HCT116 (cell line): ENCODE data around the gene CRISPLD2. TPM values are rescaled to one million over a fixed set of nuclear protein-coding genes. Genes with fewer than 3 reads are reported as not detected.
A peak's percentile ranks its signal among the peaks of the same experiment; 100 is the strongest.

ENCODE experiments used
- ATAC-seq: fragments of 200-7000 bp; cut with Tn5 transposase; 2 replicates; pipeline ENCODE4 v1.9.1; 2020; ENCODE audit warnings: mild to moderate bottlenecking, moderate library complexity
- BruUV-seq: library from RNA; stranded (reverse); fragments of 400-500 nt; replicated peaks from 2 replicates; lab custom pipeline; 2021; lab: Mats Ljungman, UMichigan
- CTCF ChIA-PET: fragments of 300-600 bp; sonication (Branson Sonifier 250); formaldehyde crosslinking; loops from one replicate; lab custom pipeline; 2021; ENCODE audit warnings: antibody characterized with exemption; lab: Charles Lee
- POLR2A ChIA-PET: fragments of 300-600, 350-600 bp; sonication (Branson Sonifier 250); formaldehyde crosslinking; loops from one replicate; lab custom pipeline; 2021; ENCODE audit warnings: antibody characterized with exemption; lab: Charles Lee
- RAD21 ChIA-PET, 2 experiments: fragments of 300-600 bp; sonication (Branson Sonifier 250); formaldehyde crosslinking; loops; one replicate each; lab custom pipeline; 2023; ENCODE audit warnings: low total read pairs in 2 of 2; ENCODE audit not compliant: uncharacterized antibody in 2 of 2, unreplicated experiment in 2 of 2, low non-redundant PET in 1 of 2; lab: Charles Lee
- DNase-seq: peaks from one replicate; pipeline ENCODE4 v3.0.0-alpha.2; 2010; ENCODE audit warnings: low read depth, low spot score
- H2AFZ ChIP-seq: fragments of 200-600 bp; shearing (Covaris generic), sonication (generic); 2 replicates; pipeline ENCODE4 v1.6.1; 2017; ENCODE audit warnings: low read depth, mixed run types, mixed read lengths, antibody characterized with exemption, low read length; ENCODE audit not compliant: poor library complexity, severe bottlenecking
- H3K27ac ChIP-seq: 2 replicates; pipeline ENCODE4 v1.5.1; 2012; ENCODE audit warnings: low read depth, low read length
- H3K27me3 ChIP-seq: fragments of 200-600 bp; sonication (generic); 2 replicates; pipeline ENCODE4 v1.6.1; 2016; ENCODE audit warnings: mixed run types, low read length, mixed read lengths; ENCODE audit not compliant: insufficient read depth
- H3K36me3 ChIP-seq, 2 experiments: fragments of 200-500 bp in 1 of 2; fragments of 200-600 bp in 1 of 2; sonication (Bioruptor generic) in 1 of 2; sonication (generic) in 1 of 2; 2 replicates each; pipeline versions ENCODE4 v1.5.1 to v1.6.1; 2014 to 2016; ENCODE audit warnings: low read length in 2 of 2, inconsistent platforms in 1 of 2, mixed read lengths in 1 of 2, mixed run types in 1 of 2; ENCODE audit not compliant: insufficient read depth in 2 of 2, control insufficient read depth in 1 of 2
- H3K4me1 ChIP-seq, 2 experiments: fragments of 200-600 bp in 1 of 2; sonication (generic) in 1 of 2; 2 replicates each; pipeline versions ENCODE4 v1.5.1 to v1.6.1; 2012 to 2017; ENCODE audit warnings: low read length in 2 of 2, inconsistent platforms in 1 of 2, mild to moderate bottlenecking in 1 of 2, mixed read lengths in 1 of 2, mixed run types in 1 of 2, moderate library complexity in 1 of 2; ENCODE audit not compliant: insufficient read depth in 2 of 2, control insufficient read depth in 1 of 2
- H3K4me2 ChIP-seq: fragments of 200-600 bp; sonication (generic); 2 replicates; pipeline ENCODE4 v1.6.1; 2017; ENCODE audit warnings: mixed run types, low read length, mixed read lengths
- H3K4me3 ChIP-seq, 2 experiments: fragments of 200-600 bp in 1 of 2; sonication (generic) in 1 of 2; replicated peaks in 1 of 2; 2 replicates each; pipeline ENCODE4 v1.5.1; 2011 to 2016; ENCODE audit warnings: low read length in 2 of 2, control low read depth in 1 of 2, low read depth in 1 of 2, mild to moderate bottlenecking in 1 of 2, mixed read lengths in 1 of 2, mixed run types in 1 of 2
- H3K79me2 ChIP-seq: fragments of 200-600 bp; sonication (generic); 2 replicates; pipeline ENCODE4 v1.6.1; 2017; ENCODE audit warnings: mild to moderate bottlenecking, mixed run types, low read length, moderate library complexity, mixed read lengths; ENCODE audit not compliant: insufficient read depth
- H3K9ac ChIP-seq: fragments of 200-600 bp; sonication (generic); 2 replicates; pipeline ENCODE4 v1.6.1; 2016; ENCODE audit warnings: low read length, mixed read lengths
- H3K9me2 ChIP-seq: fragments of 200-600 bp; sonication (generic), shearing (Covaris generic); 2 replicates; pipeline ENCODE4 v1.6.1; 2017; ENCODE audit warnings: mixed run types, mild to moderate bottlenecking, moderate library complexity; ENCODE audit not compliant: insufficient read depth
- H3K9me3 ChIP-seq, 2 experiments: fragments of 200-500 bp in 1 of 2; fragments of 200-600 bp in 1 of 2; sonication (Bioruptor generic) in 1 of 2; sonication (generic) in 1 of 2; 2 replicates each; pipeline ENCODE4 v1.6.1; 2014 to 2017; ENCODE audit warnings: low read length in 2 of 2, mixed read lengths in 2 of 2, inconsistent platforms in 1 of 2, low read depth in 1 of 2, mild to moderate bottlenecking in 1 of 2, mixed run types in 1 of 2, moderate library complexity in 1 of 2; ENCODE audit not compliant: control insufficient read depth in 1 of 2, insufficient read depth in 1 of 2
- H4K20me1 ChIP-seq: fragments of 200-600 bp; sonication (generic), shearing (Covaris generic); 2 replicates; pipeline ENCODE4 v1.6.1; 2017; ENCODE audit warnings: mixed run types, mild to moderate bottlenecking, moderate library complexity; ENCODE audit not compliant: insufficient read depth
- ATF3 ChIP-seq: IDR thresholded peaks from 2 replicates; pipeline ENCODE4 v1.6.1; 2012
- CTCF ChIP-seq, 3 experiments: fragments of 200-600 bp in 1 of 3; sonication (generic) in 1 of 3; IDR thresholded peaks in 2 of 3; conservative IDR thresholded peaks in 1 of 3; 2 replicates each; pipeline ENCODE4 v1.5.1; 2012 to 2017; ENCODE audit warnings: low read depth in 2 of 3, low read length in 2 of 3, antibody characterized with exemption in 1 of 3, borderline replicate concordance in 1 of 3, control low read depth in 1 of 3, mild to moderate bottlenecking in 1 of 3, mixed read lengths in 1 of 3, mixed run types in 1 of 3, moderate library complexity in 1 of 3; ENCODE audit not compliant: insufficient read depth in 1 of 3
- EZH2phosphoT487 ChIP-seq: fragments of 200-600 bp; IDR thresholded peaks from 2 replicates; pipeline ENCODE4 v1.6.1; 2018; ENCODE audit warnings: antibody characterized with exemption, borderline replicate concordance
- JUND ChIP-seq: IDR thresholded peaks from 2 replicates; pipeline ENCODE4 v1.6.1; 2012
- POLR2A ChIP-seq: IDR thresholded peaks from 2 replicates; pipeline ENCODE4 v1.7.0; 2011; ENCODE audit warnings: borderline replicate concordance; ENCODE audit not compliant: insufficient read depth, insufficient read length; ENCODE audit errors: extremely low read depth
- RAD21 ChIP-seq: IDR thresholded peaks from 2 replicates; pipeline ENCODE4 v1.6.1; 2012; ENCODE audit warnings: low read depth, mild to moderate bottlenecking
- SP1 ChIP-seq: IDR thresholded peaks from 2 replicates; pipeline ENCODE4 v1.6.1; 2012; ENCODE audit warnings: low read depth
- ZBTB33 ChIP-seq: IDR thresholded peaks from 2 replicates; pipeline ENCODE4 v1.6.1; 2011; ENCODE audit warnings: mild to moderate bottlenecking, low read length, moderate library complexity; ENCODE audit not compliant: insufficient replicate concordance; ENCODE audit errors: extremely low read depth
- ZNF274 ChIP-seq: fragments of 200-500 bp; sonication (Bioruptor generic); IDR thresholded peaks from 2 replicates; pipeline ENCODE4 v1.6.1; 2014; ENCODE audit warnings: mild to moderate bottlenecking, low read depth, low read length, inconsistent platforms
- intact Hi-C: fragments of 100-400 bp; cut with micrococcal nuclease; formaldehyde crosslinking; loops from 2 replicates; pipeline ENCODE4 v1.10.0; 2022
- total RNA-seq: library from RNA; stranded (reverse); gene quantifications from one replicate; pipeline ENCODE4 v1.2.1, GENCODE V29; 2021; ENCODE audit not compliant: unreplicated experiment

Gene CRISPLD2
- total RNA-seq, 1 experiment from 2014 or later, result 4.6 TPM

- TF ChIP-seq ZBTB33 (no peak), ZNF274 (no peak), SP1 (no peak), ATF3 (no peak), RAD21 (peak; percentile 96), JUND (no peak), POLR2A (no peak), EZH2phosphoT487 (no peak)
Measured at GRCh38 chr16:84925092-84925772, 105.4 kb downstream of the CRISPLD2 start (continued).

GRCh38 chr16:84925773-84926372 lies 106.1 kb downstream of the CRISPLD2 start:
- Histone ChIP-seq H3K4me2 (no peak overlapping the region), H2AFZ (no peak overlapping the region), H3K79me2 (no peaks in the 10 kb centered on the region), H3K36me3 (no peaks in the 10 kb centered on the region), H3K4me1 (peaks cover 0 to 12% of the 10 kb centered on the region in 2 experiments; a peak in 1 of 4 replicates)
- intact Hi-C loops, result loop anchor here (1.0 kb wide), 3 partner anchors 26 to 160 kb away; no protein-coding TSS in a partner anchor
- RAD21 ChIA-PET, result interaction anchor here (0.9 to 2.2 kb wide), 4 partner anchors 27 to 45 kb away, joined by 3 to 7 read pairs (median 4); no protein-coding TSS in a partner anchor
- CTCF ChIA-PET, result interaction anchor here (1.0 to 3.5 kb wide), 6 partner anchors 9 to 189 kb away, joined by 3 to 49 read pairs (median 8); no protein-coding TSS in a partner anchor
- TF ChIP-seq CTCF (IDR thresholded peaks at IDR 0.05 in 2 of 3, conservative IDR thresholded peaks at IDR 0.05 in 1 of 3; ENCODE audit: borderline replicate concordance in 1 of 3, insufficient read depth in 1 of 3, low read depth in 2 of 3, low read length in 2 of 3), result peak in 2 of 3 experiments; percentile 3 to 33; a peak in 3 of 6 replicates
- no peak for TF ChIP-seq ZBTB33
- TF ChIP-seq, all 23 proteins: peak for 1
- POLR2A ChIA-PET, result no interaction called here
- BruUV-seq, result no TSS peak
- no peak overlapping the region for H3K27ac ChIP-seq
- no peak overlapping the region for H3K9ac ChIP-seq
- H4K20me1 ChIP-seq, result no peaks in the 10 kb centered on the region
- no peaks in the 10 kb centered on the region for H3K9me2 ChIP-seq
- ATAC-seq (no peak), DNase-seq (no peak)
- H3K9me3 ChIP-seq, result no peaks in the 10 kb centered on the region
- no peaks in the 10 kb centered on the region for H3K27me3 ChIP-seq
- no peak overlapping the region for H3K4me3 ChIP-seq
